ENCODE measurements around the gene FOXJ1.

The FOXJ1 gene

DNA sequence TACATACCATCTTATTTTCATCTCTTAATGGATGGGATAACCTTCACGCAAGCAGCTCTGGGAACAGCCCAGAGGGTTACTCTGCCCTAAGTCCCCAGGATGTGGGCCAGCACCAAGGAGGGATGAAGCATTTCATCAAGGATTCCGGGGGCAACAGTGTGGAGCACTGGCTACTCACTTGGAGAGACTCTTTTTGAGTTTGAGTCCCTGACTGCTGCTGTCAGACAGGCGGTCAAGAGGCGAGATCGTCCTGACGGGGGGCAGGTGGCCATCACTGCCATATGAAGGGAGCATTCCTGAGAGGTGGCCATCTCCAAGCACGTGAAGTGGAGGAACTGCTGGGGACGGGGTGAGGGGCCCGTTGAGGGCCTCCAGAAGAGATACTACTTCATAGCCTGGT lies 18.1 kb upstream of the FOXJ1 start:
- no peak for DNase-seq

DNA sequence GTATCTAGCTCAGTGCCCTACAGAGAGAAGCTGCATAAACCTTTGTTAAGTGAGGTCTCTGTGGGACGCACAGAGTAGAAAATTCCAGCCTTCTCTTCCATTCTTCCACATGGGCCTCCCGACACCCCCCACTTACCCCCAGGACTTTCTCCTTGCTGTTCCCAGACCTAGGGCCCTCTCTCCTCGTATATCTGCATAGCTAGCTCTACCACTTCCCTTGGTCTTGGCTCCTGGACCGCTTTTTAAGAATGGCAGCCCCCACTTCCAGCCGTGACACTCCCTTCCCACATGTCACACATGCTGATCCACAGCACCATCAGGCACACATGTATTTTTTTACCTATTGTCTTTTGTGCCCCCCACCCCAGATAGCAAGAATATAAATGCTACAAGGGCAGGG lies 16.7 kb upstream of the FOXJ1 start:
- DNase-seq: no peak

DNA sequence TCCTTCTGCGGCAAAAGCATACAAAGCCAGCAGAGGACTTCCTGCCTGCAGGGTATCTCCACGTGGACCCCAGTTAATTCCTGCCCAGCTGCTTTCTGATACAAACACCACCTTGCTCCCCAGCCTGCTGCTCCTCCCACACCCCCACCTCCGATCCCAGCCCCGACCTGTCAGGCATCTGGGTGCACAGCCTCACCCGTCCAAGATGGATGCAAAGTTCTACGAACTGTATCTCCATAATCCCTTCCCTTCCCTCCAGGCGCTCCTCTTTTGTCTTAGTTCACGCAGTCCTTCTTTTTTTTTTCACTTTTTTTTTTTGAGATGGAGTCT lies 15.6 kb upstream of the FOXJ1 start:
- DNase-seq: no peak

DNA sequence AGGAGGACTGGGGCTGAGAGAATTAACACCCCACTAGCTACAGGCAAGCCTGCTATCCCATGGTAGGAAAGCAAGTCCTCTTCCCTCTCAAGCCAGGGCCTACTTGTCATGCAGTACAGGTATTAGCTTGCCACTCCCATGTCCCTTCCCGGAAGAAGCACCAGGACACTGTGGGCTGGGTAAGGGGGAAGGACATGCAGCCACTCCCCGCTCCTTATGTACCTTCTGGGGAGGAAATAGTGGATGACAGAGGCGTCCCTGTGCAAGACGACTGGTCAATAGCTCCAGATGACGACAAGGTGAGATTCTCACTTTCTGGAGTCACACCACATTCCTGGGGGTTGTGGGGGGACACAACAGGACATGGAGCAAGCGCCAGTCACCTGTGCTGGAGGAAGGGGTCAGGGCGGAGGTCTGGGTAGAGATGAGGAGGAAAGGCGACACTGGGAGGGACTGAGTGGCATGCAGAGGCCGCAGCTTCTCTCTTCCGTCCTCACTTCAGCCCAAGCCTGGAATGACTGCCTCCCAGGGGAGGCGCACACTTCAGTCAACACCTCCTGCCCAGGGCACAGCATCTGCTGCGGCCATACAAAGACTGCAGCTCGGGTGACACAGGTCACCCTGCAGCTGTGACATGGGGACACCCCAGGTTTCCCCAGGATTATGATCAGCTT lies 15.1 kb upstream of the FOXJ1 start:
- DNase-seq: no peak

DNA sequence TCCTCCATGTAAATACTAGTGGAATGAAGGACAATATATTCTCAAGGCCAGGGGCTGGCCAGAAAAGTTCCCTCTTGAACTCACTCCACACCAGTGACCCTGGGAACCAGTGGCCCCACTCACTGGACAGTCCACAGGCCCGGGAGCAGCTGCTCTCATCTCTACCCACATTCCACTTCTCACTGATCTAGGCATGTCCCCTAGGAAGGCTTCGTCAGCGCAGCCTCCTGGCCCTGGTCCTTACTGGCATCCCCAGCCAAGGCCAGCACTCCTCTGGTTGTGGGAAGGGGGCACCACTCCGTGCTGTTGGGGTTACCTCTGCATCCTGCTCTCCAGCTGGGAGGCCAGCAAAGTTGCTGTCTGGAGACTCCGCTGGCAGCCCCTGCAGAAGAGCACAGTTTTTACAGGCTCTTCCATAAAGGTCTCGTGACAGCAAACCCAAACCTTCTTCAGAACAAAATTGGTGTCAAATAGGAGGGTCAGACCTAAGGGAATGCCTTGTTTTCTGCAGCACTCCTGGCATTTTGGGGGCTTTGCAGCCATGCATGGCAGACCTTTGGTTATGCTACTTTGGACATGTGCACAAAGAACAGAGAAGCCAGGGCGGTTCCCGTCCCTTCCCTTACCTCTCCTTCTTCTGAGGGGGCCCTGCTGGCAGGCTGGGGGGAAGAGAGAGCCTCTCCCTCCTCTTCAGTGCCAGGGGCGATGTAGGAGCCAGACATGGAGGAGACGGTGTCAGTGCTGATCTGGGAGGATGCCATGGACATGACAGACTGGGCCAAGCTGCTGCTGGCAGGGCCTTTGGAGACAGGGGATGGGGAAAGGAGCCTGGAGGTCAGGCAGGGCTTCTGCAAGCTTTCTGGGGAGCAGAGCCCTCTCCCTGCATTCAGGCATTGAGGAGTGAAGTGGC lies 14.1 kb upstream of the FOXJ1 start:
- DNase-seq: no peak

DNA sequence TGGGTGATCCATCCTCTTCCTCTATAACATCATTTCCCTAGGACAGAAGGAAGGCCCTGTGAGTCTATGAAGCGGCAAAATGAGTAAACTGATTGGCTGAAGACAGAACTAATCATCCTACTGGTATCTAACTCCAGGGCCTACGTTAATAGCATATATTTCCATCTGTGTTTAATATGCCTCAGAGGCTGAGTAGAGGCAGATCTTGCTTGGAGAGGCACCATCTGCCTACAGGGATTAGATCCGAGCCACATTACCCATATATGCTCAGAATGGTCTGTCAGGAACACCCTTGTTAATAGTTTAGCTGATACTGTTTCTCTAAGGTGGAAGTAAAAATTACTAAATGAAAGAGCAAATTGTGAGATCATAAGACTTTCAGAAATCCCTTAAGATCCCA lies 13.2 kb upstream of the FOXJ1 start:
- DNase-seq: no peak

DNA sequence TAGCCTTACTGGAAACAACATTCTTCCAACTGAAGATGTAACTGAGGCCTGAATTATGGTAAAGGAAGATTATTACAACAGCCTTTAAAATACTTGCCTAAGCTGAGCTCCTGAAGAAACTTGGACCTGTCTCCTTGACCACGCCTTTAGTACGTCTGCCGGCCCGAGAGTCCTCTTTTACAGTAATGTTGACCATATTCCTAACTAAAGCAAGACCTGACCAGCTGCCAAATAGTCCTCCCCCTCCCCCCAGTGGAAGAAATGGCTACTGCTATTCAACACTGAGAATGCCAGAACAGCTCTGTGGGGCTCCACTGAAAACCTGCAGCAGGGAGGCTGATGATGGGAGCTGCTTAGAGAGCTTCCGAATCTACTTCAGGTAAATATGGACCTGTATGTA lies 12.6 kb upstream of the FOXJ1 start:
- no peak for DNase-seq

DNA sequence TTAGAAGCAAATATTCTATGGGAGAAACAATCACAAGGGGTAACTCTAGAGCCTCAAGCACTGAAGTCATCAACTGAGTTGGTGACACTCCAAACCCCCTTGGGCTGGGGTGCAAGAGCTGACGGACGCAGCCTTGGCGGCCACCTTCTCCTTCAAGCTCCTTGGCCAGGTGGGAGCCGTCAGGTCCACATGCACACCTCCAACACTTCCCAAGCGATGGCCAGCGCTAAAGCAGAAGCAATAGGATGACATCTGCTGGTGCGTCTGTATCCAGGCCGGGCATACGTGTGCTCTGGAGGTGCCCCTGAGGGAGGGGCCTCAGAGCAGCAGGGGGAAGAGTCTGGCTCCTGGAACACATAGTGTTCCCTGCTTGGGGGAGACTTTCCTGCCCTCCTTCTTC lies 12.2 kb upstream of the FOXJ1 start:
- no peak for DNase-seq

DNA sequence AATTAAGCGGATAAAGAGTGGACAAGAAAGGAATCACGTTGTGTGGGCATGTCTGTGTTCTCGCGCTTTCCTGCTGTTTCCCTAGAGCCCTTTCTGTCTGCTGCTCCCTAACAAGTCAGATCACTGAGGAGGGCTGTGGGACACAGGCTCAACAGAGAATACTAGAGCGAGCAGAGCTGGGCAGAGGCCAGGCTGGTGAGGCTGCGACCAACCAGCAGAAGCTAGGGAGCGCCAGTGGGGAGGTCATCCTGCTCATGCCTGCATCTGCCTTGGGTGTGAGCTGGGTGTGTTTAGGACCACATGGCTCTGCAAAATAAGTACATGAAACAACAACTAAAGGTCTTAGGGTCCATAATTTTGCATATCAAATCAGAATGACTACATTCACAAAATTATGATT lies 11.5 kb upstream of the FOXJ1 start:
- no peak for DNase-seq

DNA sequence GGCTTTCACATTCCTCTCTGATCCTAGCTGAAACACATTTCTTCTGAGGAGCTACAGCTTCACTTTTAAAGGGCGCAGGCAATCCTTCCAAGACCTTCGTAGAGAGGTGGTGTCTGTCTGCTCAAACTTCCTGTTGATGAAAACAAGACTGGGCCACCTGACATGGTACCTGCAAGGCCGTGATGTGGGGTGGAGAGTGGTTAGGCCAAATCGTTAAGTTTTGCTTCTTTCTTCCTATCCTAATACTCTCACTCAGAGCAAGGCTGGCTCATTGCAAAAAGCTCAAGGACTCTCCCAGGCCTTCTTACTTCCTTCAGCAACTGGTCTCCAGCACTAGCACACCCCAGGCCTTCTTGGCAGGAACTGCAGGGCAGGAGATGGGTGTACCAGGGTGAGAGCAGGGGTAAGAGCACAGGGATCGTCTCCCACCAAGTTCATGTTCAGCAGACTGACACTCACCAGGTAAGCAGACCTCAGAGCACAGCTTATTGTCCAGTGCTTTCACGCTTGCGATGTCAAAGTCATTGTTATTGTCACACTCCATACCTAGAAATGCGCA lies 10.9 kb upstream of the FOXJ1 start:
- DNase-seq: no peak

DNA sequence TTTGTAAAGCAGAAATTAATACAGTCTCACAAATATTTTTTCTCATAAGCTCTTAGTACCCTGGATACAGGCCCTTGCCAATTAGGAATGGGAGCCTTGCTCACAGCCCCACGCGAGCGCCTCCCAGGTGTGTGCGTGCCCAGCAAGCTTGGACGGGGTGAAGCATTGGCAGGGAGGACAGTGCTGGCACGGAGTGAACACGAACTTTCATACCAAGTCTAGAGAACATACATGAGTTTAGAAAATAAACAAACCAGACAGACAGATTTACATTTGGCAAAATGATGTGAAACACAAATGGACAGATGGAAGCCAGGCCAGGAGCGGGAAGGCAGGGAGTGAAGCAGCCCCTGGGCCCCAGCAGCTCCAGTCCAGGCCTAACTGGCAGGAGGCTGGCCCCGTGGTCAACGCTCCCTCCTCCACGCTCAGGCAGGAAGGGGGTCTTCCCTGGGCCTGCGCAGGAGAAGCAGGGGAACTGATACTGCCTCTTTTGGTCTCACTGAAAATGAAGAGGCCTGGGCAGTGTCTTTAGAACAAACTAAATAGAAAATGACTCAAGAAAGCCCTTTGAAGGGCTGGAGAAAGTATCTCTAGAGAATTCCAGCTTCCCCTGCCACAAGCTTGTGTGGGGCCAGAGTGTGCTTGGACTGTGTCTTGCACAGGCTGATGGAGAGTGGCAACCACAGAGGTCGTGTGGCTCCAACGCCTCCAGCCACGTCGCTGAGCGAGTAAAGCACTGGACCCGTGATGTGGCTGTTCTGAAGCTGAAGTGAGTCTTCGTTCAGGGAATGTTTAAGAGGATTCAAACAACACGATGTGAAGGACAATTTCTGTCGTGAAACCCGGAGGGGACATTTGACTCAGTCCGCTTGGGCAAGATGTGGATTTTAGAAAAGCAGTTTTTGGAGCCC lies 9.9 kb upstream of the FOXJ1 start:
- no peak for DNase-seq

DNA sequence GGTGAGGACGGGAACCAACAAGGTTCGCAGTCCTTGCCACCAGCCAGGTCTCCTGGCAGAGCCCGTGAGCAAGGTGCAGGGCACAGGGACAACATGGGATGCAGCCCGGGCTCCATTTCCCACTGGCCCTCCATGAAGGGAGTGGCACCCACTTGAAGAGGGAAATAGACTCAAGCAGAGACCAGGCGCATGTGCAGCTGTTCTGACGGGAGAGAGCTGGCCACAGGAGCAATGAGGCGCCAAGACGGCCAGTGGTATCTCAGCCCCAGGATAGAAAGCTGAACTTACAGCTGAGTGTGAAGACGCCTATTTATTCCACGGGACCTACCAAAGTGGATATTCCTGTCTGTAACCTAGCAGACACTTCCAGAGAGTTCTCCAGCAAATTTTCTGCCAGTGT lies 8.2 kb upstream of the FOXJ1 start:
- no peak for DNase-seq

DNA sequence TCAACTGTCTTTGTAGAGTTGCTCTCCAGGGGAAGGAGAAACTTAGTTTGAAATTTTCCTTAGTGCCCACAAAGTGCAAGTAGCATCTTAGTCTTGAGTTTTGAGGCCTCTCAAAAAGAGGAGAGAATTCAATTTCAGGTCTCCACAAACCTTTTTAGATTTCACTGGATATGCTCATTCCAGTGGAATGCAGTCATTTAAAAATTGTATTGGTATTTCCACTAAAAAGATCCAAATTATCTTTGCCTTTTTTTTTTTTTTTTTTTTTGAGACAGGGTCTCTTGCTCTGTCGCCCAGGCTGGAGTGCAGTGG lies 6.9 kb upstream of the FOXJ1 start:
- DNase-seq: no peak

DNA sequence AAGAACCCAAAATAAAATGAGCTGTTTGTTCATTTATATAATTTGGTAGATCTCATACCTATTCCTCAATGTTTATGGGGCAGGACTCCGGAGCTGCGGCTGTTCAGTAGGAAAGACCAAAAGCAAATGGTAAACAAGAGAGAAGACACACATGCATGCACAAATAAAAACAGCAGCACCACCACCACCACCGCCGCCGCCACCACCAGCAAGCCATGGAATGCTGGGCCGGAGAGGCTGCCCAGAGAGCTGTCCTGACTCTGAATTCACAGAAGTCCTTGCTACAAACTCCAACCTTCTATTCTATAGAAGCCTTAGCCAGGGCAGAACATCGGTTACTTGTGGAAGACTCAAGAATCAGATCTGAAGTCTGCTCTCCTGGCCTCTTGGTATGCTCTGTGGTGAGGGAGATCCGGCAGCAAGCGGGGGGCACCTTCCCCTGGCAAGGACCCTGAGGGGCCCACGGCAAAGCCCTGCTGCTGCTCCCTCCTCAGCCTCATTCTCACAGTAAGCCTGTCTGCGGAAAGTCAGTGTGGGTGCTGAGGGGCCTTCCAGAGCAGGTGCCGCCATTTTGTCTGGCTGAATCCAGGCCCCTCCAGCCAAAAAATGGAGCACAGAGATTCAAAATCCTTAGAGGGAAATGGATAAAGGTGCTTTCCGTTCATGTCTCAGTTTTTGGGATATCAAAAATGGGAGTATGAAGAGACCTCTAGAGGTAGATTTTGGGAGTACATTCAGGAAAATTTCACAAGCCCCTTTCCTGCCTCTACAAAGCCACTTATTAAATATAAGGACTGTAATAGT lies 6.4 kb upstream of the FOXJ1 start:
- DNase-seq: no peak

DNA sequence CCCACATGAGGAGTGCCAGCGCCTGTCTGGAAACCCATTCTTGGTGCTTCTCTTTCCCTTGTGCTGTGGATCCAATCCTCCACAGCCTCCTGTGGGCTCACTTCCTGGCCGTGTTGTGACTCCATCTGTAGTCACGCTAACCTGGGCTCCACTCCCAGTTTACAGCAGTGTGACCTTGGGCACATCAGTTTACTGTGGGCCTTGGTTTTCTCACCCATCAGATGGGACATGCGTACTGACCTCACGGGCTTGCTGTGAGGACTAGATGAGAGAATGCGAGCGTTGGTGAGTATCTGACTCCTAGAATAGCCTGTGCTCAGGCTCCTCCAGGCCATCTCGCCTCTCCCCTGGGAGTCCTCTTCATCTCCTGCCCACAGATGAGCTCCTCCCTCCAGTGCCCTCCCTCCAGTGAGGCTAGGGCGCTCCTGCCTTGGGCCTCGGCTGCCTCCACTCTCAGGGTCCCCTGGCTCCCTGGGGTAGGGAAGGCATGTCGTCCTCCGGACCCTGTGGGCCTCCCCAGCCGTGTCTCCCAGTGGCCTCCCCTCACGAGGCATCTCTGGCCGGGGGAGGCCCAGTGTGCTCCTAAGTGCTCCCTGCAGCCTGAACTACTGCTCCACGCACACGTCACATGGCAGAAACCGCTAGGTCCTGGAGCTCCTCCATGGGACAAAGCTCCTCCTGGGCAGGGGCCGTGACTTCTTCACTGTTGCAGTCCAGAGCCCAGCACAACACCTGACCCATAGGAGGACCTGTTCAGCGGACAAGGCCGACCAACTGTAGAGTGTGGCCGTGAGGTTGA lies 5.2 kb upstream of the FOXJ1 start:
- no peak for DNase-seq

DNA sequence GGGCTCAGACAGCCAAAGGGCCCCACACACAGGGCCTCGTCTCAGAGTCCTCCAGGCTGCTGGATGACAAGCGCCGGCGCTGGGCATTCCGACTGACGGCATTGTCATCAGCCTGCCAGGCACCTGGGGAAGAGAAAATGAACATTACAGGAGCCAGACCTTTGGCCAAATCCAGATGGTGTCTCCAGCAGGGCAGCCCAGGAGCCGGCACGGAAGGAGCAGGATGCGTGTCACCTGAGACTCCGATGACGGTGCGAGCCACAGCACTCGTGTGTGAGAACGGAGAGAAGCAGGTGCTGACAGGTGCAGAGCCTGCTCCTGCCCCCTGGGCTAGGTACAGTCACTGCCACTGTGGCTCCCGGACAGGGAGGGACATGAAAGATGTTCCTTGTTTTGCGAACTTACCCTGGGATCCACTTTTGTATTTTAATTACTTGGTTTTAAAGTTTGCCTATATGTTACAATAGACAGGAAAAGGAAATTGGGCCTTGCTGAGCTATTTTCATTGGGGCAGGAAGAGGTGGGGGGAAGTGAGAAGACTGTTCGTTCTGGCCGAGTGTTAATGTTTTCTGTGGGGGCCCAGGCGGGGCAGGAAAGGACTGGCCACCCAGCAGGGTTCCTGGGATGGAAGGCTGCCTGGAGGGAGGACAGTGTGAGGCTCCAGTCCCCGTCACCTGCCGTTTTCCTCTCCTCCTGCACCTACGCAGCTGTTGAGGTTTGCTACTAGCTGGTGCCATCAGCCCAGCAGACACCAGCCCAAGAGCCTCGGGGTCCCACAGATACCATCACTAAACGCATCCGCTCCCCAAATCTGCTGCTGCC lies 4.4 kb upstream of the FOXJ1 start:
- DNase-seq: peak; percentile 47

DNA sequence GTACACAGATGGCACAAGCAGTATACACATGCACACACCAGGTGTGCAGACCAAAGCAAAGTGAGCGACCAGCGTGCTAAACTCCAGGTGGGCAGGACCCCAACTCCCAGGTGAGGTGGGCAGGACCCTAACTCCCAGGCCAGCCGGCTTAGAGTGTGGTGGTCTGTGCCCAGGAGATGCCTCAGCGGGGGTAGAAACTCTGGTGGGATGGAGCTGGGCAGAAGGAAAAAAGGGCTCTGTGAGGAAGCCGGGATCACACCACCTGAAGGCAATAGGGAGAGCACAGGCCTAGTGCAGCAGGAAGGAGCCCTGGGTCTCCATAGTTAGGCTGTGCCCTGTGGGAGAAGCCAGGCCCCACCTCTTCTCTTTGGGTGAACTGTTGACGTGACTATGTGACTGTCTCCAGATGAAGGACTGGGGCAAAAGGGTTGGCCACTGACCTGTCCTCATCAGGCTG lies 1.6 kb upstream of the FOXJ1 start:
- no peak for DNase-seq

DNA sequence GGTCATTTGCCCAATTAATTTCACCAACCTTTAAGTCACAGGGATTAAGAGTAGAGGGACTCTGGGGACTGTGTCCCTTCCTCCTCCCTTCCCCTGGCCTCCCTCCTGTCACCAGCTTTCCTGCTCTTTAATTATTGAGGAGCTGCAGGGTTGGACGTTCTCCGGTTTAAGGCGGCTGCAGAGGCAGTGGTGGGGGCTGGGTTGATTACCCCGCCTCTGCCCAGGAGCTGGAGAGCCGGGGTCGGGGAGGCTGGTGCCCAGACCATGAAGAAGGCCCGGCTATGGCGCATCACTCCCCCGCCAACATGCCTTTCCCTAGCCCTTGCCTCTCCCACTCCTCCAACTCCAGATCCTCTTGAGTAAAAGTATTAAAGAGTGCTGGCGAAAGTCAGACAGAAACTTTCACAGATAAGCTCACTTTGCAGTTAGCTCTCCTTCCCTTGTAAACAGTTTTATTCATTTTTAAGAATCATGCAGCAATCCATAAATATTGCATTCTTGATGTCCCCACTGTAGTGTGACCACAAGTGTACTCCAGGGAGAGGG lies 1.1 kb upstream of the FOXJ1 start:
- no peak for DNase-seq

DNA sequence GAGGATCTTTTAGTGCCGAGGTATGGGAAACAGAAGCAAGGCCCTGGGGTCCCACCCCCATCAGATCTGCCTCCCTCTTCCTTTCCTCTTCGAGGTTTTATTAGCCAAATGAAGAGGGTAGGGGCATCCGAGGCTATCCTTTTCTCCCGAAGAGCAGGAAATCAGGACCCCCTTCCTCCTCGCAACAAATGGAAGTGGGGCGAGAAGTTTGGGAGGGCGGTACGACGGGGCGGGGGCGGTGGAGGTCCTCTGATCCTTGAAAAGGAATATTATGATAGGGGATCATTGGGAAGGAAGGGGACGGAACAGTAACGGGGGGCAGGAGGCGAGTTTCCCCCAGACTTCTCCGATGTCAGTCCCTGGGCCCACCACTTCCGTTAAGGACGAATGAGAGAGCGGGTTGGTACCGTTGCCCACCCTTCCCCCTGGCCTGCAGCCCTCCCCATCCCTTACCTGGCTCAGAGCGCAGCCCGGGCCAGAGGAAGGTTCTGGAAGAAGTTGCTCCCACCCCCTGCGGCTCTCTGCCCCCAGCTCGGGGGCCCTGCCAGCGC lies 309 bp downstream of the FOXJ1 start:
- DNase-seq: no peak
